GM21529 (cell line): Measurements from ENCODE around the gene KCNMA1.

Source experiments
- ATAC-seq: cut with Tn5 transposase; IDR thresholded peaks from one replicate; pipeline ENCODE4 v1.9.1; 2021; ENCODE audit not compliant: unreplicated experiment

Gene KCNMA1

GRCh38 chr10:77147871-77148270 lies 489.7 kb downstream of the KCNMA1 start:
- no peak for ATAC-seq

- no peak for ATAC-seq
Observed at GRCh38 chr10:77146712-77147336, 490.8 kb downstream of the KCNMA1 start.

- no peak for ATAC-seq
Observed at GRCh38 chr10:77144656-77145055, 493.0 kb downstream of the KCNMA1 start.

GRCh38 chr10:77139252-77140160 lies 498.1 kb downstream of the KCNMA1 start:
- ATAC-seq, result no peak

GRCh38 chr10:77138541-77138940 lies 499.1 kb downstream of the KCNMA1 start:
- ATAC-seq, result no peak

- no peak for ATAC-seq
Observed at GRCh38 chr10:77135555-77135954, 502.1 kb downstream of the KCNMA1 start.

- no peak for ATAC-seq
Observed at GRCh38 chr10:77131214-77131613, 506.4 kb downstream of the KCNMA1 start.

DNA sequence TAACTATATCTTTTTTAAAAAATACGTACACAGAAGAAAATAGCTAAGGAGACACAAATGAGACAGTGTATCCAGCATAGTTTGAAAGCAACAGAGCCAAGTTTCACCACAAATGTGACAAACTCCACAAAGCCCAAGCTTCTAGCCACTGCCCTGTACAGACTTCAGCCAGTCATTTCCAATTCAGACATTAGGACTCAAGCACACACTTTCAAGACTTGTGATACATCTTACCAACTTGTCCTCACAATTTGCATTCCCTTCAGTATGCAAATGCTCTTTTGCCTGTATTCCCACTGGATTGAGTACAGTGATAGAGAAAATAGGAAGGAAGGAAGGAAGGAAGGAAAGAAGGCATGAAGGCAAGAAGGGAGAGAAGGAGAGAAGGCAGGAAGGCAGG lies 510.4 kb downstream of the KCNMA1 start:
- ATAC-seq, result no peak

DNA sequence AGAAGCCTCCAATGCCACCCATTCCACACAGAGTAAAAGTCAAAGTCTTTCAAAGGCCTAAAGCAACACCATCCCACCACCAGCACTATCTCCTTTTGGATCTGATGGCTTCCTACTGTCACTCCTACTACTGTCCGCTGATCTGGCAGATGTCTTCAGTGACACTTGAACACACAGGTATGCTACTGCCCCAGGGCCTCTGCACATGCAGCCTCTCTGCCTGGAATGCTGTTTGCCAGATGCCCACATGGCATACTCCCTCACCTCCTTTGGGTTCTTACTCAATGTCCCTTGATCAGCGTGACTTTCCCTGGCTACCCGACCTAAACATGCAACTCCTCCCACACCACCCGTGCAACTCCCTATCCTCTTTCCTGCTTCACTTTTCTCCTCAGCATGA lies 512.4 kb downstream of the KCNMA1 start:
- ATAC-seq, result no peak

GRCh38 chr10:77123330-77123729 lies 514.3 kb downstream of the KCNMA1 start:
- no peak for ATAC-seq

DNA sequence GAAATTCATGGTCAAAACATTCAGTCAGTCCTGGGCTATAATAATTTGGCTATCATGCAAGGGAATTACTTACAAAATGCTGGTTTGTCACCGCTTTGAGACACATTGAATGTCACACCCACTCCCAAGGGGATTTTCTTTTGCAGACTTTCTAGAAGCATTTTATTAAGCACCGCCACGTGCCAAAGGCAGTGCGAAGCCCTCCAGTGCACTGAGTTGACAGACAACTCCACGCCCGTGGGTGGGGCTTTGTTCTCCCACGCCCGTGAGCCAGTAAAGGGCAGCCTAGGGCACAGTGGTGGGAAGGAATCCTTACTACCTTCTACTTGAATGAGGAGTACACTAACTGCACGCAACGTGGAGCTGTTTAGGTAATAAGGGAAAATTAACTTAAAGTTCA lies 515.8 kb downstream of the KCNMA1 start:
- ATAC-seq, result no peak

DNA sequence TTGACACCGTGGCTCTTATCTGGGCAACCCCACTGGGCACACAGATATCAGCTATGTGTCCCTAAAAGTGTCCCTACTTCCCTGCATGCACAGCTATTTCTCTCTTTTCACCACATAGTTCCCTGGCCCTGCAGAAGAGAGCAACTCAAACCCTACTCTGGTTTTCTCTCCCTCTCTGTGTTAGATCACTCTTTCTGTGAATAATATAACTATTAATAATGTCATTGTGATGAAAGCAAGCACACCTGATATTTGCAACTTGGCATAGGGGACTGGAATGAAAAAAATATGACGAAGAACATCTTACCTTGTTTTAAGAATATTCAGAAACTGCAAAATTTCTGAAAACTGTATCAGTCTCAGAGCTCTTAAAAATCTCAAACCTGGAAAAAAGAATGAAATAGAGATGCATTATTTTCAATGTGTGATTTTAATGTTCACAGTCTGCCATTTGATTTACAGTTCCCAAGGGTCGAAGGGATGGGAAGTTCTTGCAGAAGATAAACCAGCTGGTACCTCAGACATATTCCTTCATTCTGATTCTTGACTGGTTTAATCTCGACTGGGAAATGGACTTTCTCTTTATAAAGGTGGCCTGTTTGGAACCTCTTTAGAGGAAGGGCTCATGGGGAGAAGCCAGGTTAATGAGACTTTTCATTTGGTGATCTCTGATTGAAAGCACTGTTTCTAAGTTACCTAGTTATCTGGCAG lies 516.8 kb downstream of the KCNMA1 start:
- no peak for ATAC-seq

- ATAC-seq, result no peak
Observed at GRCh38 chr10:77120012-77120411, 517.6 kb downstream of the KCNMA1 start.

- no peak for ATAC-seq
Observed at GRCh38 chr10:77118603-77119282, 518.9 kb downstream of the KCNMA1 start.

GRCh38 chr10:77117501-77117900 lies 520.1 kb downstream of the KCNMA1 start:
- ATAC-seq, result no peak

- ATAC-seq, result no peak
Observed at GRCh38 chr10:77116904-77117303, 520.7 kb downstream of the KCNMA1 start.

- no peak for ATAC-seq
Observed at GRCh38 chr10:77114181-77114821, 523.3 kb downstream of the KCNMA1 start.

DNA sequence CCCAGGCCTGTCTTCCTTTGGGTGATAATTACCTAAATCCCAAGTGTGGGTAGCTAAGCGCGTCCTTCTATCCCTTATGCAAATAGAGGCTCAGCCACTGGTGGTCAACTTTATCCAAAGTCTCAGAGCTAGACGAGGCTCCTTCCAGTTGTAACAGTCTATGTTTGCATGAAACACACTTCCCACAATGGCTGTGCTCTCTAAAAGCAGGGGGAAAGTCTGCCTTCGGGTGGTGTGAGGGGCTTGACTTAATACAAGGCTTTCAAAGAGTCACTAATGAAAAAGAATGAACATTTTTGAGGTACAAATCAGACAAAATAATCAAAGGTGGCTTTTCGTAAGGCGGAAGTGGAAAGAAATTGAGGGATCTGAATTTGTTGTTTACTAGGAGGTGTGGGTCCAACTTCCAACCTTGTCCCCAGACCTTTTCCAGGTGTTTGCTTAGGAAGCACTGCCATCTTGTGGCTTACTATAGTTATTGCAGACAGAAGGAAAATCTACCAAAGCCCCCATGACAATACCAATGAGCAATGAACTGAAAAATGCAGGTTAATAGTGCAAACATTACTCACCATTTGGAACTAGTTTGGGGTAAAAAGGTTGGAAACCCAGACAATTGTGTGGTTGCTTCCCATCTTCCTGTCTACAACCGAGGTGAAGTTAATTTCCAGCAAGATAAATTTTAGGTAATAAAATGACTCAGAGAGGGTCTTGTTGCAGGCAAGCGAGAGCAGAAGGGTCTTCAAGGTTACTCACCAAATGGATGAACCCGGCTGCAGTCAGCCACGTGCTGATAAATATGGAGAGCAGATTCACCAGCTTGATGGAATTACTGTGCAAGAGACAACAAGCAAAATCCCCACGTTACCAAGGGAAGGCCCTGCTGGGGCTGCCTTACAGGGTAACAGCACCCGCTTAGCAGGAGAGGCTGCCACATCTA lies 525.7 kb downstream of the KCNMA1 start:
- ATAC-seq, result no peak

- ATAC-seq, result no peak
Observed at GRCh38 chr10:77110757-77111156, 526.9 kb downstream of the KCNMA1 start.
